Kidney glomerular epithelial cell (primary cell): ENCODE results near the gene PPARGC1A.
A peak's percentile ranks its signal among the peaks of the same experiment; 100 is the strongest.

Experiments
- DNase-seq: peaks from one replicate; lab custom pipeline; 2025; lab: John Stamatoyannopoulos, UW

The PPARGC1A gene, protein sequence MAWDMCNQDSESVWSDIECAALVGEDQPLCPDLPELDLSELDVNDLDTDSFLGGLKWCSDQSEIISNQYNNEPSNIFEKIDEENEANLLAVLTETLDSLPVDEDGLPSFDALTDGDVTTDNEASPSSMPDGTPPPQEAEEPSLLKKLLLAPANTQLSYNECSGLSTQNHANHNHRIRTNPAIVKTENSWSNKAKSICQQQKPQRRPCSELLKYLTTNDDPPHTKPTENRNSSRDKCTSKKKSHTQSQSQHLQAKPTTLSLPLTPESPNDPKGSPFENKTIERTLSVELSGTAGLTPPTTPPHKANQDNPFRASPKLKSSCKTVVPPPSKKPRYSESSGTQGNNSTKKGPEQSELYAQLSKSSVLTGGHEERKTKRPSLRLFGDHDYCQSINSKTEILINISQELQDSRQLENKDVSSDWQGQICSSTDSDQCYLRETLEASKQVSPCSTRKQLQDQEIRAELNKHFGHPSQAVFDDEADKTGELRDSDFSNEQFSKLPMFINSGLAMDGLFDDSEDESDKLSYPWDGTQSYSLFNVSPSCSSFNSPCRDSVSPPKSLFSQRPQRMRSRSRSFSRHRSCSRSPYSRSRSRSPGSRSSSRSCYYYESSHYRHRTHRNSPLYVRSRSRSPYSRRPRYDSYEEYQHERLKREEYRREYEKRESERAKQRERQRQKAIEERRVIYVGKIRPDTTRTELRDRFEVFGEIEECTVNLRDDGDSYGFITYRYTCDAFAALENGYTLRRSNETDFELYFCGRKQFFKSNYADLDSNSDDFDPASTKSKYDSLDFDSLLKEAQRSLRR

GRCh38 chr4:23889814-23890341, at the start of gene PPARGC1A:
TSS of gene PPARGC1A (minus strand) at chr4:23890047. CDS start at chr4:23889957, 90 bp downstream.
- peak; percentile 43 for DNase-seq

DNA sequence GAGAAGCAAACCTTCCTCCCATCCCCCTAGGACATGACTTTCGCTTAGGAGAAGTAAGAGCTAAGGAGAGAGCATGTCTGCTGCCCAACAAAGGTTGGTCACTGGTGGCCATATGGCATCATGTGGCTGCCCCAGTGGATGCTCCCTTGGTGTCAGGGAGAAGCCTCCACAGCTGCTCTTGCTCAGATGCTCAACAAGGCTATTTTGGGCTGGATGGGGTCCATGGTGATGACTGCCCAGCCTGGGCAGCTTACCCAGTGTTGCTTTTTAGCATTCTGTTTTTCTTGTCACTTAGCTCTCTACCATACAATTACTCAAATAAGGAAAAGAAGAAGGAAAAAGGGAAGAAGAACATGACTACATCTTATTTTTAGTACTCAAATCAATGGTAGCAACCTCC, 48.9 kb upstream of the PPARGC1A start:
- no peak for DNase-seq

DNA sequence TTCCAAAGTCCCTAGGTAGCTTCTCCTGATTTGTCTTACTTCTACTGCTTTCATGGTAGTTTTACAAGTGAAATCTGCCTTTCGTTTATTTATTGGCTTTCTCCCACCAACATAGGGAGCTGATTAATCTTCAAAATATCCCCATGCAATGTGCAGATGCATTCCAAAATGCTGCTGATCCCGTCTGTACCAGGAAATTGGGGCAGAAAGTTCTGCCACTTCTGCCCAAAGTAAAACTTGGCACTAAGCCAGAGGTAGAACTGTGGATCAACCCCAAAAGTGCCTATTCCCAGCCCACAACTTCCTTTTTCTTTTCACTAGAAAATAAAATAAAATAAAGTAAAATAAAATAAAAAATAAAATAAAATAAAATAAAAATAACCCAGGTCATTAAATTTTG, 47.3 kb upstream of the PPARGC1A start:
- DNase-seq, result no peak

DNA sequence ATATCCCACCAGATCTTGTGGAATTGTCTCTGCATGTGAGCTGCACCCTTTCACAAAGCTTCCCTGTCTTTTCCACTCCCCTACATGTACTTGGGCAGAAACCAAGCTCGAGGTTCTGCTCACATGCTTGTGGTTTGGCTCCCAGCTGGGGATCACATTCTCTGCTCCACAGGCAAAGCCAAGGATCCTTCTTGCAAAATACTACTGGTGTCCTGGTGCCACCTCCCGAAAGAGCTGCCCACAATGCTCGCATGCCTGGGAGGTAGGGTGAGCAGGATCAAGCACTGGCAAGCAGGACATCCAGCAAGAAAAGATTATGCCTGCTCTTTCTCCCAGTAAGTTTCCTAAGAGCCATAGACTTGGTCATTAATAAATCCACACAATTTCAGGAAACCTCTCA, 45.1 kb upstream of the PPARGC1A start:
- DNase-seq, result peak; percentile 81

DNA sequence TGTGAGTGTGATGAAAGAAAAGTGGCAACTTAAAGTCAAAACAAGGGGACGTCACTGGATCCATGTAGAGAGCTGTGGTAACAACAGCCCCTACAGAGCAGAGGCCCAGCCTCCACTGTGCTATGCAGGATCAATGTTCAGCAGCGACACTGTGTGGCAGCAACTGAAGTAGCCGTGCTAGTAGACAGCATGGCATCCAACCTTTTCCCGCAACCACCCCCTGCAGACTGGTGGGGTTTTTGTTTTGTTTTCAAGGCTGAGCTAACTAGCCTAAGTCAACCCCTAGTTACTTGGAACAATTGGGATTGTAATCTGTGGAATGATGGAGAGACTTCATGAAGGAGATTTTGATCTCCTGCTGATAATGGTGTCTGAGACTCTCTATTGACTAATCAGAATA, 44.4 kb upstream of the PPARGC1A start:
- DNase-seq, result no peak

GRCh38 chr4:23932901-23933308, 43.1 kb upstream of the PPARGC1A start:
- no peak for DNase-seq

GRCh38 chr4:23932186-23932585, 42.3 kb upstream of the PPARGC1A start:
- no peak for DNase-seq

DNA sequence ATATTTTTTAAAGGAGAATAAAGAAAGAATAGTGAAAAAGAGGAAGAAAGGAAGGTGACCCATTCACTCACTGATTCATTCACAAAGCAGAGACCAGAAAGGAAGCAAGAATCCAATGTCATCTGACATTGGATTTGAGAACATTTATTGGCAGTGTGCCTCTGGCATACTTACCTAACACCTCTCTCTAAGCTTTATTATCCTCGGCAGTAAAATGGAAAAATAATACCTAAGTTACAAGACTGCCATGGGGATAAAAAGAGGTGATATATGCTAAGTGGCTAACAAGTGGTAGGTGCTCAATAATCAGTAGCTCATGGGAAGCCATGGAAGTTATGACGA, 41.6 kb upstream of the PPARGC1A start:
- DNase-seq, result no peak

DNA sequence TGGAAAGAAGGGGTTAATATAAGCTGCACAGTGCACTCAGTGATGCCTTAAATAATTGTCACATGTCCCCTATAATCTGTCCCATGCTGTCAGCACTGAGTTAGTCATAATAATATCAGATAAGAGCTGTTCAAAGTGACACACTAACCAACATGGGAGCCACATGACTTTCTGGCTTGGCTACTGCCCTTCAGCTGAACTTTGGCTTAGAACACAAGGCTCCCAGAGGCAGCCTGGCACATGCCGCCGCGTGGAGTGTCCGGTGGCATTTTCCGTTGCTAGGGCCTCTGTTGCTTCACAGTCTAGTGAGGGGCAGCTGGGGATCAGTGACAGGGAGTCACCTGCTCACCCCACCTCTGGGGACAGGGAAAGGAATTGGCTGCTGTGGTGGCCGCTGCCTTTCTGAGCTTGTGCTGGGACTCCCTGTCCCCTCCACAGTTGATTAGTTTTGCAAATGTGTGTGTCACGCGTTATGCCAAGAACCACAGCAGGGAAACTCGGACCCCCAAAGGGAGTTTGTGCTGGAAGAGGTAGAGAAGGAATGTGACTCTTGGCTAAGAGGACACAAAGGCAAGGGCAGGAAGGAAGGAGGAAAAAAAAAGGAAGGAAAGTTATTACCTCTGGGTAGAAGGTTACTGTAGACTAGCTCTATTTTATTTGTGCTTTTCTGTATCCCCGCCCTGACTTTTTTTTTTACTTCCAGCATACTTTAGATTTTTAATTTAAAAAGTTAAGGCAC, 41.1 kb upstream of the PPARGC1A start:
- no peak for DNase-seq

- DNase-seq, result no peak
Observed at GRCh38 chr4:23929248-23929647, 39.4 kb upstream of the PPARGC1A start.

DNA sequence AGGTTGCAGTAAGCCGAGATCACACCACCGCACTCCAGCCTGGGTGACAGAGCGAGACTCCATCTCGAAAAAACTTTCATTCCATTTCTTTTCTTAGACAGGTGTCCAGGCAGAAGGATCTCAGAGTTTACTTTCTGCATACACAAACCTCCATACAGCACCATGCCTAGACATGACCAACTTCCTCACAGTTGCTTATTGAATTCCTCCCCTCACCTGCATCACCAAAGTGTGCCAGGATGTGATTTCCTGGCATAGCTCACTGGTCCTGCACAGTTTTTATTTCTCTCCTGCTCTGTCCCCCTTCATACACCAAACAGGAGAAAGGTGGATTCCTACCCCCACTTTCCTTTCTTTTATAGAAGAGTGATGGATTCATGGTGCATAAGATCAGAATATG, 34.7 kb upstream of the PPARGC1A start:
- no peak for DNase-seq

DNA sequence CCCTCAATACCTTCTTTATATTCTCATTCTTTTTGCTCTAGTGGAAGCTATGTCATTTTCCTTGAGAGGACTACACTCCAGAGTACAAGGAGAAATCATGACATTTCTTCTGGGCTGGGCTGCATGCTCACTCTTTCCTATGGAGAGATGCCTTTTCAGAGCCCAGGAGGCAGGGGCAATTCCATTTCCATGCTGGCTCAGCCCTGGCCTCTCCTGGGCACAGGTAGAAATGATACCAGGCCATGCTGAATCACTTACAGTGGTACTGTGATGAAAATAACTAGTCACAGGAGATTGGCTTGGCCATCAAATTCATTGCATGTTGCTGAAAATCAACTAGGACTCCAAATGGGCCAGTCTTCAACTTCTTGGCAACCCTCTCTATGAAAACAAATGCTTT, 34.0 kb upstream of the PPARGC1A start:
- DNase-seq, result no peak

DNA sequence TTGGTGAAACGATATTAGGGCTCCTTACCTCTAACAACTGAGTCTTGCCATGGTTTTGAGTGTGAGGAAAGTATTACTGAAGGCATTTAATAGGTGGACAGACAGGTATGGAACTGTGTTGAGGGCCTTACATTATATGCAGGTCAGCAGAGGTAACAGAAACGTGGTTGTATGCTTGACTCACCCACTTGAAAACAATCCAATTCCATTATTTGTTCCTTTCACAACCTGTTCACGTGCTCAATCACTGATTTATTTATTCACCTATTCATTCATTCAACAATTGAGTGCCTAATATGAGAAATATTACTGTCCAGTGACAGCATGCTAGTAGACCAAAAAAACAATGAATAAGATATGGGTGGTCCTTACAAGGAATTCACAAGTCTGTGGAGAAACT, 33.3 kb upstream of the PPARGC1A start:
- DNase-seq, result no peak

DNA sequence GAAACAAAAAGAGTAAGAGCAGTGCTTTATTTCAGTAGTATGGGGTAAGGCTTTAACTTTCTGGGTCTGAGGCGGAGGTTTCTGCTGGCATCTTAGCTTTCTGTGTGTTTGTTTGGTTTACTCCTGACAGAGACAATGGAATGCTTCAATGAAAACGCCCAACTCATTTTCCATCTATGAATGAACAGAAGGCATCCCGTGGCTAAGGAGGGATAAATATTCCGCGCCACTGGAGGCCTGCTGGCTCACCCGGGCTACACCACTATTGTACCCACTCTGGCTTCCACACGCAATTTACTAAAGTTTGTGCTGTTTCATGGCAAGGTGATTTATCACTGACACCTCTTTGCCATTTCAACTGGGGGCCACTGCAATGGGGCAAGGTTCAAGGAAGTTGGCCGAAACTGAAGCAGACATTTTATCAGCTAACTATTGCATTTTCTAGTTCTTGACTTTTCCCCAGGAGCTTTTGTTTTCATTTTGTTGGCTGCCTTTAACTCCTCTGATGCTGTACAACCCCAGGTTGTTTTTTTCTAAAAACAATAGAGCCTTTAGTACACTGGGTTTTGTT, 32.8 kb upstream of the PPARGC1A start:
- DNase-seq, result peak; percentile 51

DNA sequence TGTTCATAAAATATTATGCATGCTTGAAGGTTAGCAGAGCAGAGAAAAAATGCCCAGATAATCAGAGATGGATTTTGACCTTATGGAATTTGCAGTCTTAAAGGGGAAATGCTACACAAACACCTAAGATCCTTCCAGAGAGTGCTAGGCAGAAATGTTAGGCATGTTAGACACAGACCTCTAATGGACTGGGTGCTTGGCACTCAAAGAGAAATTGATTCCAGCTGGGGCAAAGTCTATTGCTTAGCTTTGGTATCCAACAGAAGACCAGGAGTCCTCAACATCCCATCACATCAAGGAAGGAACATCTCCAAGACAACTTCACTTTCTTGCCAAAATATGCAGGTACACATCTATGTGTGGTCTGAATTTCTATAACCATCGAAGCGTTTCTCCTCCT, 32.2 kb upstream of the PPARGC1A start:
- no peak for DNase-seq

DNA sequence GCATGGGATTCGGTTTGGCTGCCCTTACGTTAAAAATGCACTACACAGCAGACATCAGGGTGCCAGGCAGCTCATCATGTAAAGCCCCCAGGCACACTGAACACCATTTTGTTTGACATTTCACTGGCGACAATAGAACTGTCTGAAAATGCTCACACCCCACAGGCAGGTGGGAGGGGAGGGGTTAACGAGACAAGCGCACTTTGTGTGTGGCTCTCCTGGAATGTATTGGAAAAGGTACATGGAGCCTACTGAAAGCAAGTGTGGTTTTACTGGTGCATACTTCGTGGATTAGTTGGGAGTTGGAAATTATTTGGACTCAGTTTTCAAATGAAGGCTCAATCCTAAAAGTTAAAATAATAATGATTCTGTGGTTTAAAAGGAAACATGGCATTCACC, 31.6 kb upstream of the PPARGC1A start:
- DNase-seq, result no peak

- no peak for DNase-seq
Observed at GRCh38 chr4:23920716-23921446, 31.0 kb upstream of the PPARGC1A start.

GRCh38 chr4:23920296-23920695, 30.4 kb upstream of the PPARGC1A start:
- no peak for DNase-seq

DNA sequence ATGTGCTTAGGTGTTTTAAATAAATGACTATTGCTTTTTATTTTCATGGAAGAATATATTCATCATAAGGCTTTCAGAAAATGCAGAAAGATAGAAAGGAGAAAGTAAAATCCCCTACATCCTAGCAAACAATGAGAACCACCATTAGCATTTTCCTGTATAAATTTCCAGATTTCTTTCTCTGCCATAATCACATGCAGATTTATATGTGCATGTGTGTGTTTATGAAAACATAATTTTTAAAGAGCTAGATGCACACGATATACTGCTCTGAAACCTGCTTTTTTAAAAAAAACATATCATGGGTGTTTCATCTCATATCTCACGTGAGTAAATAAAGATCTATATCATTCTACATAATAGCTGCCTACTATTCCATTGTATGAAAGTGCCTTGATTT, 26.4 kb upstream of the PPARGC1A start:
- no peak for DNase-seq

DNA sequence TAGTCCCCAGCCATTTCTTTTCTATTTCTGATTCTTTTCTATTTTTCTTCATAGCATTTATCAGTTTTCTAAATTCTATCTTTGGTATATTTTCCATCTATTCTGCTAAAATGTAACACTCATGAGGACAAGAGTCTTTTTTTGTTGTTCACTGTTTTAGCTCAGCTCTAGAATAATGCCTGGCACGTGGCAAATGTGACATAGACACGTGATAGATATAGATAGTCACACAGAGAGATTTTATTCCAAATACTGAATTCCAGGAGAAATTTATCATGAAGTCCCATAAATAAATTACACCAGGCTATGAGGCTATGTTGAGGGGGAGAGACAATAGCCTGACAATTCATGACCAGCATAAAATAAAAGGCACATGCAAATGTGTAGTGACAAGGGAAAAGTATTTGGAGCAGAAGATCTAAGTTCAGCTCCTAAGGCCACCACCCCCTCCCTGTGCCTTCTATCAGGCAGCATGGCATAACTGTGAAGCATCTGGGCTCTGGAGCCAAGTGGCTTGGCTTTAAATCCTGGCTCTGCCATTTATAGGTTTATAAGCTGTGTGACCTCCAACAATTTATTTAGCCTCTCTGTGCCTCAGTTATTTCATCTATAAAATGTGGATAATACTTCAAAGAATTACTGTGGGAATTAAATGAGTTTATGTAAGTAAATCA, 25.7 kb upstream of the PPARGC1A start:
- DNase-seq, result no peak
